ENCODE results near the gene BRPF1.

BRPF1 gene

DNA sequence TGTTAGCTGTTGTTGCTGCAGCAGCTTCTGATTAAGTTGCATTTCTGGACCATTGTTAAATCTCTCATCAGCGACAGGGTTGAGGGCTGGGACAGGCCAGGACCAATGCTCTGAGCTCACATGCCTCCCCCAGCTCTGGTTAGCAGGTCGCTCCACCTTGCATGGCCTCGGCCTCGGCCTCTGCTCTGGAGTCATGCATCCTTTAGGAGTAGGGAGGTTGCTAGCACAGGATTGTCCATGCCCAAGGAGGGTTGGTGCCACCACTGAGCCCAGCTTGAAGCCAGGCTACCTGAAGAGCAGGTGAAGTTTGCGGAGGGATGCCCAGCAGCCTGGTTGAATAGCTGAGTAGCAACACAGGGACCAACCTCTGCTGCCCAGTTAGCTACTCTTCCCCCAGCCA is 39.1 kb upstream of the BRPF1 start:
- Histone ChIP-seq H3K4me1 (no peaks in the 10 kb centered on the region), H3K36me3 (replicated peaks) (peaks cover 30% of the 10 kb centered on the region), H3K27me3 (ENCODE audit: low read depth) (no peaks in the 10 kb centered on the region), H3K4me3 (no peak overlapping the region), H3K9me3 (no peaks in the 10 kb centered on the region)
- in situ Hi-C loops (cut with MboI; ENCODE audit: low sequenced_read_pairs): no loop called here
- no peak for DNase-seq (ENCODE audit: low spot score in 2 of 2)

GRCh38 chr3:9695345-9695744 is 36.2 kb upstream of the BRPF1 start:
- Histone ChIP-seq H3K27me3 (ENCODE audit: low read depth) (no peaks in the 10 kb centered on the region), H3K9me3 (no peaks in the 10 kb centered on the region), H3K4me1 (no peaks in the 10 kb centered on the region), H3K36me3 (replicated peaks) (peaks cover 16% of the 10 kb centered on the region), H3K4me3 (no peak overlapping the region)
- DNase-seq (ENCODE audit: low spot score in 2 of 2): no peak
- in situ Hi-C loops (cut with MboI; ENCODE audit: low sequenced_read_pairs): no loop called here

GRCh38 chr3:9695746-9696145 is 35.8 kb upstream of the BRPF1 start:
- Histone ChIP-seq H3K27me3 (ENCODE audit: low read depth) (no peaks in the 10 kb centered on the region), H3K4me1 (no peaks in the 10 kb centered on the region), H3K36me3 (replicated peaks) (peaks cover 12% of the 10 kb centered on the region), H3K9me3 (no peaks in the 10 kb centered on the region), H3K4me3 (no peak overlapping the region)
- DNase-seq (ENCODE audit: low spot score in 2 of 2): no peak
- in situ Hi-C loops (cut with MboI; ENCODE audit: low sequenced_read_pairs): no loop called here

DNA sequence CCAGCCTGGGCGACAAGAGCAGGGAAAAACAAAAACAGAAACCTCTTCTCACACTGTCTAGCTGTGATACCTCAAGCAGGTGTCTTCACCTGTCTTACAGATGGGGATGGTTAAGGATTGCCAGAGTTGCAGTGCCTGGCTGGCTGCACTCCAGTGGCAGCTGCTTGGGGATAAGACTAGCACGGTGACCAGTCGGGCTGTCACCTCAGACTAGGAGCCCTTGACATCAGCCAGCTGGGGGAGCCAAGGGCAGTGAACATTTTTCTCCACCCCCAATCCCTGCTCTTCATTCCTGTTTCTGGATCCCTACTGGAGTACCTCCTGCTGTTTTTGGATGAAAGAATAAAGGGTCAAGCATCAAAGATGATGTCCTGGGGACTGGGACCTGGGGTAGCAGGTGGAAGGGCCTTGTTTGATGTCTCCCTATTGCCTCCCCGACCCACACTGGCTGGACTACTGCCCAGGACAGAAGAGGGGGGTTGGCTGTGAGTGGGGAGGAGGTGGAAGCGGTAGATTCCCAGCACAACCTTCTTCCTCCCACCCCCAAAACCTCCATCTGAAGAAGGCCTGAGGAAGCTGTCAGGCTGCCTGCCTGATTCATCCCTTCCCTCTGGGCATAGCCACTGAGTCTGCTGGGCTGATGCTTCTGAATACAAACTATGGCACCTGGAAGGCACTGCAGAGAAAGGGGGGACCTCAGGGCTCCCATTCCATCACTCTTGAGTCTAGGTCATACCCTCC is 34.9 kb upstream of the BRPF1 start:
- Histone ChIP-seq H3K9me3 (no peaks in the 10 kb centered on the region), H3K36me3 (replicated peaks) (peaks cover 12% of the 10 kb centered on the region), H3K4me3 (no peak overlapping the region), H3K27me3 (ENCODE audit: low read depth) (no peaks in the 10 kb centered on the region), H3K4me1 (no peaks in the 10 kb centered on the region)
- no peak for DNase-seq (ENCODE audit: low spot score in 2 of 2)
- in situ Hi-C loops (cut with MboI; ENCODE audit: low sequenced_read_pairs): no loop called here

- Histone ChIP-seq H3K36me3 (replicated peaks) (peaks cover 7% of the 10 kb centered on the region), H3K4me3 (no peak overlapping the region), H3K9me3 (no peaks in the 10 kb centered on the region), H3K4me1 (no peaks in the 10 kb centered on the region), H3K27me3 (ENCODE audit: low read depth) (no peaks in the 10 kb centered on the region)
- in situ Hi-C loops (cut with MboI; ENCODE audit: low sequenced_read_pairs): no loop called here
- no peak for DNase-seq (ENCODE audit: low spot score in 2 of 2)
Measured at GRCh38 chr3:9697892-9698291, 33.6 kb upstream of the BRPF1 start.

DNA sequence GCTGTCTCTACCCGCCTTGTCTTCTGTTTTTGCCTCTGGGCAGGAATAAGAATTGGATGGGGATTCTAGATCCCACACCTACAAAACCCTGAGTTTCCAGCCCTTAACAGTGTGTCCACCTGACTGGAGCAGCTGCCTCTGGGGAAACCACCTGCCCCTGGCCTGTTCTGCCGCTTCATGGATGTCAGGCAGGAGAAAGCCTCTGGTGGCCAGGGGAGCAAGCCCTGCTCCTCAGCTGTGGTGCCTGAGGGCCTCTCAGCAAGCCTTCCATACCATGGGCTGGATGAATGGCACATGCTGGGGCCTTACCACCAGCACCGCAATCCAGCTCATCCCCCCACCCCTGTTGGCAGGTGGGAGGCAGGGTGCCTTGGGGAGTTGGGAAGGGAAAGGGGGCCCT is 33.2 kb upstream of the BRPF1 start:
- no peak for DNase-seq (ENCODE audit: low spot score in 2 of 2)
- Histone ChIP-seq H3K36me3 (replicated peaks) (peaks cover 5% of the 10 kb centered on the region; the same call in 1 of the 2 replicates), H3K27me3 (ENCODE audit: low read depth) (no peaks in the 10 kb centered on the region), H3K4me3 (no peak overlapping the region), H3K4me1 (no peaks in the 10 kb centered on the region), H3K9me3 (no peaks in the 10 kb centered on the region)
- in situ Hi-C loops (cut with MboI; ENCODE audit: low sequenced_read_pairs): no loop called here

DNA sequence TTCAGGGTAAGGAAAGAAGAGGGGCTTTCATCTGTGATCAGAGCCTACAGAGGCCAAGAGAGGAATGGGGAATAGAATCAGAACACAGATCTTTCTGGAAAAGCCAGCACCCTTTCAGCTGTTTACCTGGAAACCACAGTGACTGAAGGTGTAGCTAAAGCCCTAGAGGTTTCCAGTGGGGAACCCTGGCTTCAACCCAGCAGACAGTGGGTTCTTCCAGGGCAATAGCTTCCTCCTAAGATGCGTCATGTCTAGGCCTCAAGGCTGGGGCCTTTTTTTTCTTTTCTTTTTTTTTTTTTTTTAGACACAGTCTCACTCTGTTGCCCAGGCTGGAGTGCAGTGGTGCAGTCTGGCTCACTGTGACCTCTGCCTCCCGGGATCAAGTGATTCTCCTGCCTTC is 31.0 kb upstream of the BRPF1 start:
- DNase-seq (ENCODE audit: low spot score in 2 of 2): no peak
- Histone ChIP-seq H3K4me3 (no peak overlapping the region), H3K36me3 (replicated peaks) (no peaks in the 10 kb centered on the region), H3K4me1 (peaks cover 4% of the 10 kb centered on the region; the same call in 1 of the 2 replicates), H3K27me3 (ENCODE audit: low read depth) (no peaks in the 10 kb centered on the region), H3K9me3 (no peaks in the 10 kb centered on the region)
- in situ Hi-C loops (cut with MboI; ENCODE audit: low sequenced_read_pairs): no loop called here

- Histone ChIP-seq H3K4me3 (no peak overlapping the region), H3K36me3 (replicated peaks) (no peaks in the 10 kb centered on the region), H3K27me3 (ENCODE audit: low read depth) (no peaks in the 10 kb centered on the region), H3K4me1 (peaks cover 4% of the 10 kb centered on the region; the same call in 1 of the 2 replicates), H3K9me3 (no peaks in the 10 kb centered on the region)
- DNase-seq (ENCODE audit: low spot score in 2 of 2): no peak
- in situ Hi-C loops (cut with MboI; ENCODE audit: low sequenced_read_pairs): no loop called here
Measured at GRCh38 chr3:9701006-9701405, 30.5 kb upstream of the BRPF1 start.

GRCh38 chr3:9701711-9702110 is 29.8 kb upstream of the BRPF1 start:
- no peak overlapping the region for H3K4me3 ChIP-seq
- DNase-seq (ENCODE audit: low spot score in 2 of 2): no peak
- no peaks in the 10 kb centered on the region for H3K9me3 ChIP-seq
- in situ Hi-C loops (cut with MboI; ENCODE audit: low sequenced_read_pairs): no loop called here
- no peaks in the 10 kb centered on the region for H3K36me3 ChIP-seq (replicated peaks)
- H3K27me3 ChIP-seq (ENCODE audit: low read depth): no peaks in the 10 kb centered on the region
- H3K4me1 ChIP-seq: peaks cover 4% of the 10 kb centered on the region; the same call in 1 of the 2 replicates

DNA sequence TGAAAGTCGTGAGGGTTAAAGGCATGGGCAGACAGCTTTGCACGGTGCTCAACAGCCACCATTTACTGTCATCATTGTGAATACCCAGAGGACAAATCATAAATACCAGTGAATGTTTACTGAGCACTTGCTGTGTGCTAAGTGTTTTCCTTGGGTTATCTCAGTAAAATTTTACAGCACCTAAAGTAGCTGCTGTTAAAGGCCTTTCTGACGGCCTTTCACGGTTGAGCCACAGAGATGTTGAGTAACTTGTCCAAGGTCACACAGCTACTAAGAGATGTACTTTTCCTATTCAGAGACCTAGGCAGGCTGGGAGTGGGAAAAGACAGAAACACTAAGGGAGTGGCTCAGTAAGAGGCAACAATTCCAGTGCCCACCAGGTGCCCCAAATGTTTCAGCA is 28.3 kb upstream of the BRPF1 start:
- no peaks in the 10 kb centered on the region for H3K9me3 ChIP-seq
- in situ Hi-C loops (cut with MboI; ENCODE audit: low sequenced_read_pairs): no loop called here
- no peak overlapping the region for H3K4me3 ChIP-seq
- DNase-seq (ENCODE audit: low spot score in 2 of 2): no peak
- H3K27me3 ChIP-seq (ENCODE audit: low read depth): no peaks in the 10 kb centered on the region
- H3K4me1 ChIP-seq: peaks cover 4% of the 10 kb centered on the region; the same call in 1 of the 2 replicates
- no peaks in the 10 kb centered on the region for H3K36me3 ChIP-seq (replicated peaks)

DNA sequence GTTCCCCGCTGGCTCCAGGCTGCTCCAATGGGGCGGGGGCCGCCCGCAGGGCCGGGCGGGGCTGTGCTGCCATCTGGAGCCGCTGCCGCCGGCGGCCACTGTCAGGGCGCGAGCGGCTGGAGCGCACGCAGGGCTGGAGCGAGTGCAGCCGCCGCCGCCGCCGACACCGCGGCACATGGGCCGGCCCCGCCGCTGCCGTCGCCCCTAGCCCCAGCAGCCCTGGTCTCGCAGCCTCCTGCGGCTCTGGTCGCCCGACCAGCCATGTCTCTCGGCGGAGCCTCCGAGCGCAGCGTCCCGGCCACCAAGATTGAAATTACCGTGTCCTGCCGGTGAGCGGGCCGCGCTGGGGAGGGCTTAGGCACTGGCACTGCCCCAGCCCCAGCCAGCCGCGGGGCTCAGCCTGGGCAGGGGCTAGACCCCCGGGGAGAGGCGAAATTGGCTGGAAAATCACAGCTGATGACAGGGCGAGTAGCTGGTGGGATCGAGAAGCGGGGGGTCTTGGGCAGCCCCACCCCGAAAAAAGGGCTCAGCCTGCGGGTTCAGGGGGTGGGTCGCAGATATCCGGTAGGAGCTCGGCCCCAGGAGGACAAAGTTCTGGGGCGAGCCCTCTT is 27.7 kb upstream of the BRPF1 start, which contains the start of gene CPNE9:
CPNE9 (plus strand) TSS at position 98 of the 611 bp plus-strand sequence; CDS start at position 262, 164 bp downstream.
- peaks cover 4% of the 10 kb centered on the region; the same call in 1 of the 2 replicates for H3K4me1 ChIP-seq
- in situ Hi-C loops (cut with MboI; ENCODE audit: low sequenced_read_pairs): no loop called here
- DNase-seq (ENCODE audit: low spot score in 2 of 2): no peak
- peak within 1 kb of the TSS; percentile 11 for H3K4me3 ChIP-seq
- H3K9me3 ChIP-seq: no peaks in the 10 kb centered on the region
- H3K27me3 ChIP-seq (ENCODE audit: low read depth): no peaks in the 10 kb centered on the region
- no peaks in the 10 kb centered on the region for H3K36me3 ChIP-seq (replicated peaks)

DNA sequence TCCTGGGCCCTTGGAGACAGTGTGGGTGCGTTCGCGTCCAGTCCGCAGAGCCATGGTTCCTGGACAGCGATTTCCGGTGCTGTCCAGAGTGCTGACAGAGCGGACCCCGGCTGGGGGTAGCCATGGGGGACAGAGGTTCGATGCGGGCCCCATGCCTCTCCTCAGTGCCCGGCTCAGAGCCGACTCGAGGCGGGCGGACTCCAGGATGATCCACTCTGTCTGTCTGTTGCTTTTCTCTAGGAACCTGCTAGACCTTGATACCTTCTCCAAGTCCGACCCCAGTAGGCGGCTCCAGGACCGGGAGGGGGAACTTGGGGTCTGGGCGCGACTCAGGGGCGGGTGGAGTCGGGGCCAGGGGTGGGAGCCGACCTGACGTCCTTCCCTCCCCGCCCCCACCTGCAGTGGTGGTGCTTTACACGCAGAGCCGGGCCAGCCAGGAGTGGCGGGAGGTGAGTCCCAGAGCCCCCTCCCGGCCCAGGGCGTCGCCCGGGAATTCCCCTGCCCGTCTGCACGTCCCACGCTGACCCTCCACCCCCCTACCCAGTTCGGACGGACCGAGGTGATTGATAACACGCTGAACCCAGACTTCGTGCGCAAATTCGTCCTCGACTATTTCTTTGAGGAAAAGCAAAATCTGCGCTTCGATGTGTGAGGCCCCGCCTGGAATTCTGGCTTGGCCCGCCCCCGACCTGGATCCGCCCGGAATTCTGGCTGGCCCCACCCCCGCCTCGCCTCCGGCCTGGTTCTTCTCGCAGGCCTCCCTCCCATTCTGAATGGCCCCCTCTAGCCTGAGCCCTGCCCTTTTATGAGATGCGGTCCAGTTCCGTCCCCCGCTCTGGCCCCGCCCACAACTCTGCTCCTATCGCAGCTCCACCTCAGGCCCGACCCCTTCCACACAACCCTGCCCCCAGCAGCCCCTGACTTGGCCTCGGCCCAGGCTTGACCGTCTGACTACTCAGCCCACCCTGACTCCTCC is 26.9 kb upstream of the BRPF1 start:
- DNase-seq (ENCODE audit: low spot score in 2 of 2): peak; percentile 38 to 77
- in situ Hi-C loops (cut with MboI; ENCODE audit: low sequenced_read_pairs): no loop called here
- peaks cover 4% of the 10 kb centered on the region; the same call in 1 of the 2 replicates for H3K4me1 ChIP-seq
- no peaks in the 10 kb centered on the region for H3K9me3 ChIP-seq
- H3K36me3 ChIP-seq (replicated peaks): no peaks in the 10 kb centered on the region
- peak overlapping the region; percentile 11 for H3K4me3 ChIP-seq
- no peaks in the 10 kb centered on the region for H3K27me3 ChIP-seq (ENCODE audit: low read depth)

GRCh38 chr3:9710174-9710739 is 21.3 kb upstream of the BRPF1 start:
- in situ Hi-C loops (cut with MboI; ENCODE audit: low sequenced_read_pairs): no loop called here
- Histone ChIP-seq H3K4me1 (no peaks in the 10 kb centered on the region), H3K9me3 (no peaks in the 10 kb centered on the region), H3K27me3 (ENCODE audit: low read depth) (peaks cover 11% of the 10 kb centered on the region), H3K4me3 (no peak overlapping the region), H3K36me3 (replicated peaks) (no peaks in the 10 kb centered on the region)
- DNase-seq (ENCODE audit: low spot score in 2 of 2): no peak

Data from HAP-1 (cell line).